SJSA1 (cell line): ENCODE data around the gene OLR1. TPM values are rescaled to one million over a fixed set of nuclear protein-coding genes. Genes with fewer than 3 reads are reported as not detected.
"Not testable (repeated sequence)": the region's sequence is repeated elsewhere in the genome, so short reads cannot be mapped to it uniquely, and the experiment has no call there.

ENCODE experiments used
- DNase-seq, 2 experiments: peaks; one replicate each; pipeline ENCODE4 v3.0.0-alpha.2; 2015 to 2020; ENCODE audit warnings: low spot score in 2 of 2, low read depth in 1 of 2
- H3K27ac ChIP-seq: fragments of 250-450 bp; sonication (Bioruptor Pico); 2 replicates; pipeline ENCODE4 v1.5.1; 2020; ENCODE audit warnings: mild to moderate bottlenecking, moderate library complexity
- H3K27me3 ChIP-seq: fragments of 250-450 bp; sonication (Bioruptor Pico); replicated peaks from 2 replicates; pipeline ENCODE4 v1.5.1; 2020; ENCODE audit warnings: mild to moderate bottlenecking, moderate library complexity
- H3K36me3 ChIP-seq: fragments of 250-450 bp; sonication (Bioruptor Pico); 2 replicates; pipeline ENCODE4 v1.5.1; 2020; ENCODE audit warnings: mild to moderate bottlenecking
- H3K4me1 ChIP-seq: fragments of 250-450 bp; sonication (Bioruptor Pico); replicated peaks from 2 replicates; pipeline ENCODE4 v1.6.1; 2021; ENCODE audit warnings: mild to moderate bottlenecking
- H3K4me3 ChIP-seq: fragments of 250-450 bp; sonication (Bioruptor Pico); 2 replicates; pipeline ENCODE4 v1.5.1; 2020; ENCODE audit warnings: mild to moderate bottlenecking
- H3K9me3 ChIP-seq: fragments of 250-450 bp; sonication (Bioruptor Pico); replicated peaks from 2 replicates; pipeline ENCODE4 v1.5.1; 2020; ENCODE audit warnings: mild to moderate bottlenecking
- total RNA-seq: library from RNA; depleted of rRNA; stranded (reverse); fragments of >200 nt; shearing (Covaris generic); gene quantifications from 2 replicates; pipeline ENCODE4 v1.2.3, GENCODE V29; 2014

Gene OLR1
- total RNA-seq, 1 experiment from 2014 or later, result 18.2 TPM

DNA sequence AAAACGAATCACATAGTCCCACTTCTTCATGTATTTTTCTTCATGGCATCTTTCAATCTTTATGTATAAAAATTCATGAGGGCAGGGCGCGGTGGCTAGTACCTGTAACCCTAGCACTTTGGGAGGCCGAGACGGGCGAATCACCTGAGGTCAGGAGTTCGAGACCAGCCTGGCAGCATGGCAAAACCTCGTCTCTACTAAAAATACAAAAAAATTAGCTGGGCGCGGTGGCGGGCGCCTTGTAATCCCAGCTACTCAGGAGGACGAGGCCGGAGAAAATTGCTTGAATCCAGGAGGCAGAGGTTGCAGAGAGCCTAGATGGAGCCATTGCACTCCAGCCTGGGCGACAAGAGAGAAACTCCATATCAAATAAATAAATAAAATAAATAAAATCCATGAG lies 38.3 kb upstream of the OLR1 start:
- H3K4me3 ChIP-seq, result no peak overlapping the region
- H3K36me3 ChIP-seq, result no peaks in the 10 kb centered on the region
- H3K9me3 ChIP-seq, result no peaks in the 10 kb centered on the region
- H3K27ac ChIP-seq, result no peak overlapping the region
- no peaks in the 10 kb centered on the region for H3K27me3 ChIP-seq
- H3K4me1 ChIP-seq, result peaks cover 27% of the 10 kb centered on the region
- no peak for DNase-seq

DNA sequence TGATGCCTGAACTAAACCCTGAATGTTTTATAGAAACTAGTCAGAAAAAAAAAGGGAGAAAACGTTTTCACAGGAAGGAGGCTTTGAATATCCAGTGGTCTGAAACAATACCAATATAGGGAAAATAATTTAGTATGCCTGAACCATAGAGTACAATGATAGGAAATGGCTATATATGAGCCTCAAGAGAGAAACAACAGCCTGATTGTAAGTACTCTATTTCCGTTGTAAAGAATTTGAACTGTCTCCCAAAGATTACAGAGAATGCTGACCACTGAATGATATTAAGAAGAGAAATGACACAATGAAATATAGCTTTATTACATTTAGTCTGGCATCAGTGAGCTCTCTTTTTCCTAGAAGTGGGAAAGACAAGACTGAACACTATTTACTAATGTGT lies 35.2 kb upstream of the OLR1 start:
- Histone ChIP-seq H3K27ac (no peak overlapping the region), H3K4me1 (peaks cover 29% of the 10 kb centered on the region), H3K27me3 (no peaks in the 10 kb centered on the region), H3K36me3 (no peaks in the 10 kb centered on the region), H3K4me3 (no peak overlapping the region), H3K9me3 (no peaks in the 10 kb centered on the region)
- no peak for DNase-seq

DNA sequence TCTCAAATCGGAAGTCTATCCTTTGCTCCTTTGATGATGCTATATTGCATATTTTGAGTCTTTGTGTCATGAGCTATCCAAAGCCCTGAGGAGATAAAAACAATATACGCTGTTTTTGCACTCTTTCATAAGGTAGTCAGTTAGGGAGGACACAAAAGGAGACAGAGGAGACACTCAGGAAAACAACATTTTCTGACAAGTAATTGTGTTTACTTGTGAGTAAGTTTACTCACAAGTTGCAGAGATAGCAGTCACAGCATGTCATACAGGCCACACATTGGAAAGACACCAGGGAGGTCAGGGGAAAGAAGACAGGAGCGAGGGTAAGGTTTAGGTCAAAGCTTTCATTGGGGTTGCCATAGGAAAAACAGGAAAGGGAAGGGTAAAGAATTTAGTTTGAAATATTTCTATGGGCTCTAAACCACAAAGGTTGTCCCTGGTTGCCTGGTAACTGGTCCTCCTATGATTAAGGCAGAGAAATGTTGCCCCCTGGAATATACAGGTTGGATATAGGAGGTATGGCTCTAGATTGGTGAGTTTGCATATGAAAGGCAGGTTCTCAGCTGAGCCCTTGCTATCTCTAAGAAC lies 33.4 kb upstream of the OLR1 start:
- Histone ChIP-seq H3K9me3 (no peaks in the 10 kb centered on the region), H3K4me1 (peaks cover 29% of the 10 kb centered on the region), H3K4me3 (no peak overlapping the region), H3K27ac (peak overlapping the region; percentile 85), H3K27me3 (no peaks in the 10 kb centered on the region), H3K36me3 (no peaks in the 10 kb centered on the region)
- DNase-seq, result peak; percentile 81 to 87

DNA sequence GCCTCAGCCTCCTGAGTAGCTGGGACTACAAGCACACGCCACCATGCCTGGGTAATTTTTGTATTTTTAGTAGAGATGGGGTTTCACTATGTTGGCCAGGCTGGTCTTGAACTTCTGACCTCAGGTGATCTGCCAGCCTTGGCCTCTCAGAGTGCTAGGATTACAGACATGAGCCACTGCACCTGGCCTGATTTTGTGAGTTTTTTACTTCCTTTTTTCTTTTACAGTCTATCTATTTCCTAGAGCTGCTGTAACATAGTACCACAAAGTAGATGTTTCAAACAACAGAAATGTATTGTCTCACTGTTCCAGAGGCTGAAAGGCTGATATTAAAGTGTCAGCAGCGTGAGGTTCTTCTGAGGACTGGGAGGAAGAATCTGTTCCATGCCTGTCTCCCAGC lies 32.6 kb upstream of the OLR1 start:
- Histone ChIP-seq H3K27ac (peak overlapping the region; percentile 85), H3K4me1 (peaks cover 29% of the 10 kb centered on the region)
- H3K9me3 ChIP-seq, H3K36me3 ChIP-seq, DNase-seq, H3K4me3 ChIP-seq, H3K27me3 ChIP-seq: not testable (repeated sequence)

DNA sequence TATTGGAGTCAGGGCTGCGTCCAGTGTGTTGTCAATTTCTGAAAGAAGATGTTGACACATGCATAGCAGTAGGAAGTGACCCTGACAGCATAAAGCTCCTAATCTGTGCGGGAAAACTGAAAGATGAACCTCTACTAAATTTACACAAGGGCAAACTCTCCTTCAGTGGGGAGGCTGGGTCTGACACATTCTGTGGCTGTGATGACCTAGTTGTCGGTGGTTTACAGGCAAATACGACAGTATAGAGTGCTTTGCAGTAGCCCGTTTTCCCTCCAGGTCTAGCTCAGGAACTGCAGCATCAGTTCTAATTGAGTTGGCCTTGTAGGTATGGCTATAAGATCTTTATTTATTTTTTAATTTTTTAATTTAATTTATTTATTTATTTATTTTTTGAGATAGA lies 25.9 kb upstream of the OLR1 start:
- no peak overlapping the region for H3K4me3 ChIP-seq
- no peak for DNase-seq
- H3K27ac ChIP-seq, result no peak overlapping the region
- no peaks in the 10 kb centered on the region for H3K36me3 ChIP-seq
- no peaks in the 10 kb centered on the region; the same call in 1 of the 2 replicates for H3K4me1 ChIP-seq
- H3K27me3 ChIP-seq, result no peaks in the 10 kb centered on the region
- no peaks in the 10 kb centered on the region for H3K9me3 ChIP-seq

DNA sequence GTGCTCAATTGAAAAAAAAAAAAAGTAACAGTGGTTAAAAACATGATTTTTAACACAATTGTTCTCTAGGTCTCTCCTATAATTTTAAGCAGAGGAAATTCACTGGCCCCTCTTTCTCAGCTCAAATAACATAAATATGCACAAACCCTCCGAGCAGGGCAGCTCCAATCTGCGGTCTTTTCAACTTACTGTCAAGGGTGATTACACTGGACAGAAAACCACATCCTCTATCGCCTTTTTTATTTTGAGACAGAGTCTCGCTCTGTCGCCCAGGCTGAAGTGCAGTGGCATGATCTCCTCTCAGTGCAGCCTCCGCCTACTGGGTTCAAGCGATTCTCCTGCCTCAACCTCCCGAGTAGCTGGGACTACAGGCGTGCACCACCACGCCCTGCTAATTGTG lies 24.3 kb upstream of the OLR1 start:
- Histone ChIP-seq H3K27ac (no peak overlapping the region), H3K9me3 (no peaks in the 10 kb centered on the region)
- no peak for DNase-seq

DNA sequence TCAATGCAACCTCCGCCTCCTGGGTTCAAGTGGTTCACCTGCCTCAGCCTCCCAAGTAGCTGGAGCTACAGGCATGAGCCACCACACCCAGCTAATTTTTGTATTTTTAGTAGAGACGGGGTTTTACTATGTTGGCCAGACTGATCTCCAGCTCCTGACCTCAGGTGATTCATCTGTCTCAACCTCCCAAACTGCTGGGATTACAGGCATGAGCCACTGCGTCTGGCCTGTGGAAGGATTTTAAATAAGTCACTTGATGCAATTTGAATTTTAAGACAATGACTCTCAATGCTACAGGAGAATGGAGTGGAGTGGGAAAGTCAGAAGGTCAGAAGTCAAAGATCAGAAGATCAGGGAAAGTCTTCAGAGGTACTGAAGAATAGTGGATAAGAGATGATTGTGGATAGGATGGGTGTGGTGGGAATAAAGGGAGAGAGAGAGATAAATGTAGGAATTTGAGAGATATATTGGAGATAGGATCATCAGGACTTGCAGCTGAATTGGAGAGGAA lies 22.3 kb upstream of the OLR1 start:
- Histone ChIP-seq H3K9me3 (no peaks in the 10 kb centered on the region), H3K4me1 (peaks cover 30% of the 10 kb centered on the region), H3K4me3 (no peak overlapping the region), H3K27ac (no peak overlapping the region), H3K36me3 (no peaks in the 10 kb centered on the region), H3K27me3 (no peaks in the 10 kb centered on the region)
- no peak for DNase-seq

More for the DNA sequence above, 24.3 kb upstream of the OLR1 start:
- H3K36me3 ChIP-seq, result no peaks in the 10 kb centered on the region
- H3K27me3 ChIP-seq, result no peaks in the 10 kb centered on the region
- H3K4me3 ChIP-seq, result no peak overlapping the region
- H3K4me1 ChIP-seq, result peaks cover 11% of the 10 kb centered on the region

DNA sequence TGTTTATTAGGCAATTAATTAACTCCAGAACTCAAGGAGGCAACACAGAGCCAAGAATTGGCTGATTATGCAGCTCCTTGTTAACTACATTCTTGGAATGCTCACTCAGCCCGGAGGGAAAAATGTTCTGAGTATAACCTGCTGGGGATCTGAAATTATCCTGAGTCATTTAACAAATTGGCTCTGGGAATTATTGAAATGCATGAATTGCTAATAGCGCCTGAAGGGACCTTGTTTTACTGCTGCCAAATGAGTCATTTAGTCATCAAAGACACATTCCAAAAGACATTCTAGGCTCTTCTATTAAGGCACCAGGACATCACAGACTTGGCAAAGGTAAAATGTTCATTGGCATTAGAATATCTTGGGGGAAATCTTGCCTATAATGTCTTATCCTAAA lies 19.9 kb upstream of the OLR1 start:
- H3K27ac ChIP-seq, result peak overlapping the region; percentile 7; the same call in 1 of the 2 replicates

DNA sequence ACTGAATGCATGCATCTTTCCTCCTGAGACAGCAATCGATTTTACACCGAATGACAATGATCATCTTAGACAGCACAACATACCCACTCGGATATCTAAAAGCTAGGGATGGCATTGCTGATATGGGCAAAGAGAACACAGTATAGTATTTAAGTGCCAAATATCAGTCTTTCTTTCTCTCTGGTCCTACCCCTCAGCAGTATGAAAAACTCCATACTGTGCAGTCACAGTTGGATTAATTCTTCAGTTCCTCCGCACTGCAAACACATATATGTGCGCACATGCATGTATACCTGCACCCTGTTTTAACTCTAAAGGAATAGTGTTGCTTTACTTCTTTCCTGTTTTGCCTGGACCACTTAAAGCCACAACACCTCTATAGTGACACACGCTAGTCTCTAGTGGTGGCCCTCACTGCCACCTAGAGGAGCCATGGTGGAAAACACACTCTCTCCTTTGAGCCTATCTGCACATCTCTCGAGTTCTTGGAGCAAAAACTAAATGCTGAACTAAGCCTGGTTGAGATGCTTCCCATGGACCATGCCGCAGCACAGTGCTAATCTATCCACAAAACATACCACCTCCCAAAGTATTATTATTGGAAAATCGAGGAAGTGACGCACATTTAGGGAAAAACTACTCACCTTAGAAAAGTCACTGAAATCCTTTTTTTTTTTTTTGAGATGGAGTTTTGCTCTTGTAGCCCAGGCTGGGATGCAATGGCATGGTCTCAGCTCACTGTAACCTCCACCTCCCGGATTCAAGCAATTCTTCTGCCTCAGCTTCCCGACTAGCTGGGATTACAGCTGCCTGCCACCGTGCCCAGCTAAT lies 18.8 kb upstream of the OLR1 start:
- Histone ChIP-seq H3K27me3 (no peaks in the 10 kb centered on the region), H3K36me3 (no peaks in the 10 kb centered on the region), H3K27ac (no peak overlapping the region), H3K4me3 (no peak overlapping the region), H3K9me3 (no peaks in the 10 kb centered on the region), H3K4me1 (peaks cover 31% of the 10 kb centered on the region)
- DNase-seq, result peak; percentile 58 to 59

More for the DNA sequence above, 19.9 kb upstream of the OLR1 start:
- DNase-seq, result no peak
- Histone ChIP-seq H3K4me3 (no peak overlapping the region), H3K36me3 (no peaks in the 10 kb centered on the region), H3K4me1 (peaks cover 31% of the 10 kb centered on the region), H3K27me3 (no peaks in the 10 kb centered on the region), H3K9me3 (no peaks in the 10 kb centered on the region)

DNA sequence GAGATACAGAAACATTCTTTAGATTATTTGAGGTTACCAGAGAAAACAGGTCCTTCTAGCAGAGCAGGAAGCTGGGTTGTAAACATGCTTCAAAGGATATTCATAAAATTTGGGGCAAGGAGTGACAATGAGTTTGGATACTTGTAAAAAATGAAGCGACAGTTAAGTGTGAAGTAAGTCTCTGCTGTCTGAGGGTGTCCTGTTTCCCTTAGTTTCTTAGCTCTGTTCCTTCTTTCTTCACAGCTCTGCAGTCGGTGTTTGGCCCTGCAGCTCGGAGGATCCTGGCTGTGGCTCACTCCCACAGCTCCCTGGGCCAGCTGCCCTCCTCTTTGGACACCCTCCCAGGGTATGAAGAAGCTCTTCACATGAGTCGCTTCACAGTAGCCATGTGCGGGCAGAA lies 17.7 kb upstream of the OLR1 start:
- Histone ChIP-seq H3K4me3 (no peak overlapping the region), H3K4me1 (peaks cover 35% of the 10 kb centered on the region), H3K27me3 (no peaks in the 10 kb centered on the region), H3K27ac (0 out of 2 replicates have a peak overlapping the region, but pooled peaks have one; percentile 14), H3K9me3 (no peaks in the 10 kb centered on the region), H3K36me3 (no peaks in the 10 kb centered on the region)
- peak in 1 of 2 experiments; percentile 48 for DNase-seq

DNA sequence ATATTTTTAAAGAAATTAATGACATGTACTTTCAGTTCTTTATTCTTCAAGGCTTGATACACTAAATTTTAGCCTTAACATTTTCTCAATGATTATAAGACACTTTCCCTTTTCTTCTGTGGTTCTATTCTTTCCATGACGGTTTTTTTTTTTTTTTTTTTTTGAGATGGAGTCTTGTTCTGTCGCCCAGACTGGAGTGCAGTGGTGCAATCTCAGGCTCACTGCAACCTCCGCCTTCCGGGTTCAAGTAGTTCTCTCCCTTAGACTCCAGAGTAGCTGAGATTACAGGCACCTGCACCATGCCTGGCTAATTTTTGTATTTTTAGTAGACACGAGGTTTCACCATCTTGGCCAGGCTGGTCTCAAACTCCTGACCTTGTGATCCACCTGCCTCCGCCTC lies 15.0 kb upstream of the OLR1 start:
- peaks cover 54% of the 10 kb centered on the region for H3K4me1 ChIP-seq
- not testable (repeated sequence) for H3K4me3 ChIP-seq, H3K36me3 ChIP-seq, H3K27ac ChIP-seq, H3K9me3 ChIP-seq, DNase-seq, H3K27me3 ChIP-seq

DNA sequence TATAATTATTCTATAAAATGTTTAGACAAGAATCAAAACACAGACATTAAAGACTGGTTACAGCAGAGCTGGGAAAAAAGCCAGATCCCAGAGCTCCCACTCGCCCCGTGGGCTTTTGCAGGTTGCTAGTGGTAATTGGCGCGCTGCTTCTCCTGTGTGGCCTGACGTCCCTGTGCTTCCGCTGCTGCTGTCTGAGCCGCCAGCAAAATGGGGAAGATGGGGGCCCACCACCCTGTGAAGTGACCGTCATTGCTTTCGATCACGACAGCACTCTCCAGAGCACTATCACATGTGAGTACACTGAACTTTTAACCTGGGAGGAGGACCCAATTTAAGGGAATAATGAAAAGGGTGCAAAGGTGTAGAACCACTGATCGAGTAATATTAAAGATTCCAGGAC lies 14.4 kb upstream of the OLR1 start:
- peaks cover 49% of the 10 kb centered on the region for H3K4me1 ChIP-seq
- no peaks in the 10 kb centered on the region for H3K9me3 ChIP-seq
- H3K36me3 ChIP-seq, result no peaks in the 10 kb centered on the region
- no peaks in the 10 kb centered on the region for H3K27me3 ChIP-seq
- H3K4me3 ChIP-seq, result no peak overlapping the region
- H3K27ac ChIP-seq, result no peak overlapping the region
- DNase-seq, result no peak

DNA sequence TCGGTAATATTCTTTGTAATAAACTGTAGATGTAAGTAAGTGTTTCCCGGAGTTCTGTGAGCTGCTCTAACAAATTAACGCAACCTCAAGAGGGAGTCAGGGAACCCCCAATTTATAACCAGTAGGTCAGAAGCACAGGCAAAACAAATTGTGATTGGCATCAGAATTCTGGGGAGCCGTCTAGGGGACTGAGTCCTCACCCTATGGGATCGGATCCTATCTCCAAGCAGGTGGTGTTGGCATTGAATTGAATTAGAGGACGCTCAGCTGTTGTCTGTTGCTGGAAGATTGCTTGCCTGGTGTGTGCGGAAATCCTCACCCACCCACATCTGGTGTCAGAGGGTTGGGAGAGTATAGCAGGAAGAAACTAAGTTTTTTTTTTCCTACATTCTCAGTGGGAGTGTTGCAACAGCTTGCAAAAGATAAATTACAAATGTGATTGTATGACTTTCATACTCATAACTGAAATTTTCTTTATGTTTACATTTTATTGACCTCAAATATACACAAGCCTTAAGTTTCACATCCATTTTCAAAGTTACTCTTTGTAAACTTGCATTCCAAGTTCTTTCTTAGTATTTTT lies 12.4 kb upstream of the OLR1 start:
- H3K4me1 ChIP-seq, result peaks cover 48% of the 10 kb centered on the region
- DNase-seq, result peak in 1 of 2 experiments; percentile 32
- H3K27ac ChIP-seq, result no peak overlapping the region
- H3K36me3 ChIP-seq, result no peaks in the 10 kb centered on the region
- H3K4me3 ChIP-seq, result no peak overlapping the region
- H3K9me3 ChIP-seq, result no peaks in the 10 kb centered on the region
- no peaks in the 10 kb centered on the region for H3K27me3 ChIP-seq
